ENCODE data around the gene EPS8L2. TPM values are rescaled to one million over a fixed set of nuclear protein-coding genes. Genes with fewer than 3 reads are reported as not detected.

EPS8L2 gene
- total and polyA plus RNA-seq, 2 of the 4 experiments (the other 2 are of a cell fraction), result 17.2 to 39.4 TPM

- H2AK5ac ChIP-seq (ENCODE audit: low read depth, low read length), result no peak overlapping the region
- H3K36me3 ChIP-seq (ENCODE audit: control insufficient read depth, insufficient read depth, low read length), result no peaks in the 10 kb centered on the region
- H3K9me3 ChIP-seq (ENCODE audit: control insufficient read depth, insufficient read depth, low read length), result no peaks in the 10 kb centered on the region
- in situ Hi-C loops (cut with MboI; ENCODE audit: low sequenced_read_pairs), result no loop called here
- no peak overlapping the region for H4K91ac ChIP-seq (ENCODE audit: insufficient read depth, low read depth, low read length)
- peak overlapping the region; percentile 79 for H2AFZ ChIP-seq (replicated peaks; ENCODE audit: low read length, poor library complexity)
- DNase-seq, result peak; percentile 29
- ATAC-seq (ENCODE audit: low read depth), result peak; percentile 96
- H4K5ac ChIP-seq (ENCODE audit: low read depth, low read length), result no peak overlapping the region
- no peak overlapping the region for H3K14ac ChIP-seq (replicated peaks; ENCODE audit: low read depth, low read length)
- 0 out of 2 replicates have a peak overlapping the region, but pooled peaks have one; percentile 28 for H3K4me2 ChIP-seq (ENCODE audit: low read depth, low read length)
- no peaks in the 10 kb centered on the region for H4K20me1 ChIP-seq (ENCODE audit: insufficient read depth, low read length)
- no peak for TF ChIP-seq FOS (IDR thresholded peaks at IDR 0.05; ENCODE audit: low read depth, low read length)
- TF ChIP-seq RFX5 (IDR thresholded peaks at IDR 0.05; ENCODE audit: low read depth, low read length), result no peak
- no peak for TF ChIP-seq RCOR1 (IDR thresholded peaks at IDR 0.05; ENCODE audit: insufficient replicate concordance, low read length)
- no peak for TF ChIP-seq BHLHE40 (IDR thresholded peaks at IDR 0.05; ENCODE audit: low read depth, low read length)
- TF ChIP-seq MXI1 (IDR thresholded peaks at IDR 0.05; ENCODE audit: borderline replicate concordance, low read depth, low read length), result no peak
- TF ChIP-seq CHD1 (IDR thresholded peaks at IDR 0.05; ENCODE audit: low read depth, low read length), result no peak
- no peak for TF ChIP-seq NFE2L2 (IDR thresholded peaks at IDR 0.05; ENCODE audit: low read depth, low read length)
- no peak for TF ChIP-seq CTCF (conservative IDR thresholded peaks at IDR 0.05; ENCODE audit: low read depth, low read length)
- TF ChIP-seq MAZ (IDR thresholded peaks at IDR 0.05; ENCODE audit: borderline replicate concordance, low read depth, low read length), result no peak
- no peak for TF ChIP-seq POLR2A (IDR thresholded peaks at IDR 0.05; ENCODE audit: low read depth, low read length)
- no peak for TF ChIP-seq USF2 (IDR thresholded peaks at IDR 0.05; ENCODE audit: low read depth, low read length)
- no peak for TF ChIP-seq SMC3 (IDR thresholded peaks at IDR 0.05; ENCODE audit: low read depth, low read length)
- TF ChIP-seq CEBPB (IDR thresholded peaks at IDR 0.05; ENCODE audit: low read depth, low read length), result no peak
- TF ChIP-seq ELK1 (IDR thresholded peaks at IDR 0.05; ENCODE audit: borderline replicate concordance, low read depth, low read length), result no peak
- TF ChIP-seq RAD21 (IDR thresholded peaks at IDR 0.05; ENCODE audit: low read length), result no peak
- TF ChIP-seq MAFK (IDR thresholded peaks at IDR 0.05; ENCODE audit: low read depth, low read length), result no peak
- H3K4ac ChIP-seq (ENCODE audit: low read depth, low read length), result no peak overlapping the region
- H2AK9ac ChIP-seq (replicated peaks; ENCODE audit: low read depth, low read length, poor library complexity), result no peak overlapping the region
- H3K56ac ChIP-seq (ENCODE audit: extremely low read depth, insufficient read depth, low read length), result no peak overlapping the region
- H3K23ac ChIP-seq (ENCODE audit: low read depth, low read length), result no peak overlapping the region
- H3K9ac ChIP-seq (ENCODE audit: low read depth, low read length), result no peak overlapping the region
- POLR2A ChIA-PET (ENCODE audit: unreplicated experiment), result no interaction called here
- H3K9me1 ChIP-seq (ENCODE audit: insufficient read depth, low read length), result no peaks in the 10 kb centered on the region
- CTCF ChIA-PET, result no interaction called here
- no peak overlapping the region for H3K18ac ChIP-seq (ENCODE audit: low read depth, low read length)
- no peak overlapping the region for H4K8ac ChIP-seq (ENCODE audit: low read depth in 2 of 2, low read length in 2 of 2)
- H3K27ac ChIP-seq (ENCODE audit: insufficient read depth, low read length), result no peak overlapping the region
- 25% methylated on average over 15 of the region's 53 CpGs; no CpG with 5 or more reads in 1 of the 2 experiments for WGBS, 2 experiments (ENCODE audit: extremely low coverage in 2 of 2, insufficient read length in 1 of 2)
- no peak overlapping the region for H2BK15ac ChIP-seq (ENCODE audit: low read depth, low read length)
- no peak overlapping the region for H3K4me3 ChIP-seq (ENCODE audit: insufficient read depth, low read depth, low read length)
- no TSS peak for BruUV-seq (replicated peaks)
- intact Hi-C loops (cut with micrococcal nuclease), result loop anchor here (10.0 kb wide), 1 partner anchor 166 kb away; no protein-coding TSS in a partner anchor
- no peak overlapping the region for H2BK5ac ChIP-seq (ENCODE audit: low read depth, low read length, poor library complexity, severe bottlenecking)
- H3K27me3 ChIP-seq (ENCODE audit: control insufficient read depth, insufficient read depth, low read length), result peaks cover 9% of the 10 kb centered on the region; the same call in 1 of the 2 replicates
- dilution Hi-C loops (cut with HindIII; ENCODE audit: low sequenced_read_pairs, unreplicated experiment), result no loop called here
- no peaks in the 10 kb centered on the region for H3K79me1 ChIP-seq (ENCODE audit: low read depth in 1 of 2, low read length in 2 of 2)
- no peak overlapping the region for H2BK20ac ChIP-seq (ENCODE audit: low read depth, low read length)
- no peak overlapping the region for H2BK120ac ChIP-seq (ENCODE audit: low read depth, low read length)
- H3K4me1 ChIP-seq (ENCODE audit: control insufficient read depth, insufficient read depth, low read length), result no peaks in the 10 kb centered on the region
These were observed 14.7 kb downstream of the EPS8L2 start for GRCh38 chr11:720642-721246.
